Spleen (tissue), 11 donors: Measurements from ENCODE around the gene ENO2. TPM values are rescaled to one million over a fixed set of nuclear protein-coding genes. Genes with fewer than 3 reads are reported as not detected.

Experiments used
- DNase-seq: peaks from one replicate; pipeline ENCODE4 v3.0.0-alpha.2; 2020
- H3K27ac ChIP-seq, 8 donors: fragments of 200-600 bp; sonication (generic) in 7 of 8; 1 replicate in 4 of 8; 2 replicates in 4 of 8; pipeline versions ENCODE4 v1.5.0 to v1.8.0; 2016 to 2021; ENCODE audit warnings: inconsistent platforms in 4 of 8, mild to moderate bottlenecking in 4 of 8, moderate library complexity in 1 of 8
- H3K27me3 ChIP-seq, 7 donors: fragments of 200-600 bp; sonication (generic) in 6 of 7; replicated peaks in 1 of 7; 1 replicate in 4 of 7; 2 replicates in 3 of 7; pipeline versions ENCODE4 v1.5.0 to v1.8.0; 2016 to 2021; ENCODE audit warnings: inconsistent platforms in 3 of 7, mild to moderate bottlenecking in 1 of 7
- H3K36me3 ChIP-seq, 6 donors: fragments of 200-600 bp; sonication (generic) in 5 of 6; 1 replicate in 4 of 6; 2 replicates in 2 of 6; pipeline versions ENCODE4 v1.5.0 to v1.8.0; 2016 to 2021; ENCODE audit warnings: inconsistent platforms in 2 of 6
- H3K4me1 ChIP-seq, 6 donors: fragments of 200-600 bp; sonication (generic) in 5 of 6; 1 replicate in 3 of 6; 2 replicates in 3 of 6; pipeline versions ENCODE4 v1.5.0 to v1.8.0; 2016 to 2021; ENCODE audit warnings: inconsistent platforms in 3 of 6
- H3K4me3 ChIP-seq, 8 donors: fragments of 200-600 bp; sonication (generic) in 7 of 8; 1 replicate in 4 of 8; 2 replicates in 4 of 8; pipeline versions ENCODE4 v1.5.0 to v1.8.0; 2016 to 2021; ENCODE audit warnings: inconsistent platforms in 4 of 8, mild to moderate bottlenecking in 4 of 8, moderate library complexity in 2 of 8
- H3K9me3 ChIP-seq, 8 donors: fragments of 200-600 bp; sonication (generic) in 7 of 8; 1 replicate in 4 of 8; 2 replicates in 4 of 8; pipeline versions ENCODE4 v1.5.0 to v1.8.0; 2016 to 2021; ENCODE audit warnings: inconsistent platforms in 4 of 8
- CTCF ChIP-seq, 11 experiments: fragments of 200-600 bp in 7 of 11; fragments of 450-650 bp in 4 of 11; sonication (generic) in 4 of 11; IDR thresholded peaks in 8 of 11; conservative IDR thresholded peaks in 3 of 11; 1 replicate in 7 of 11; 2 replicates in 4 of 11; pipeline versions ENCODE4 v1.4.0 to v1.8.0; 2016 to 2021; ENCODE audit warnings: antibody characterized with exemption in 11 of 11, inconsistent platforms in 4 of 11, mild to moderate bottlenecking in 1 of 11
- POLR2A ChIP-seq, 3 donors: fragments of 450-650 bp; IDR thresholded peaks; one replicate each; pipeline ENCODE4 v1.5.1; 2017; ENCODE audit warnings: antibody characterized with exemption in 3 of 3, mild to moderate bottlenecking in 1 of 3
- POLR2AphosphoS5 ChIP-seq, 3 donors: sonication (generic); formaldehyde crosslinking; IDR thresholded peaks; one replicate each; pipeline ENCODE4 v1.5.1; 2017; ENCODE audit warnings: antibody characterized with exemption in 3 of 3
- WGBS, 5 donors: extraction: QIAGEN DNeasy Blood & Tissue Kit in 3 of 5; methylation state at CpG; one replicate each; pipeline versions ENCODE4 v1.1.5 to v1.1.7; 2013 to 2018; 5-methylcytosine and 5-hydroxymethylcytosine counted together
- intact Hi-C: fragments of 100-400 bp; cut with DNase I; formaldehyde crosslinking; loops from one replicate; pipeline ENCODE4 v1.15.0; 2023; ENCODE audit warnings: low total_unique reads
- polyA plus RNA-seq, 3 donors: library from polyadenylated mRNA; stranded (reverse); fragments of 200-250 nt; gene quantifications; one replicate each; pipeline ENCODE4 v1.2.1, GENCODE V29; 2013
- total RNA-seq, 7 donors: library from RNA; depleted of rRNA in 3 of 7; stranded (reverse); fragments of >200 nt in 3 of 7; fragmentation: NEBNext Ultra II Directional in 4 of 7; extraction: Animal tissue kit (Norgen Biotek cat#: 25700) in 4 of 7; gene quantifications; one replicate each; pipeline versions ENCODE4 v1.1.0 to v1.2.1, GENCODE V29; 2016 to 2021
- donor health status: healthy with polysubstance abuse.
- donor health status: DM: no; HTN: no; CAD: no; lungs with moderate emphysema.
- donor health status: DM: no; HTN: no; CAD: no.
- donor health status: Bipolar disorder and iron deficiency.
- donor health status: healthy.
- donor health status: DM: no; HTN: no; CAD: no.
- donor health status: DM: yes; HTN: yes; CAD: no.

The ENO2 gene
- total and polyA plus RNA-seq, 10 donors = 7.6 to 41.3 (median 26.5) TPM

GRCh38 chr12:6943722-6944380 is 29.5 kb downstream of the ENO2 start, which contains the start of the genes C12orf57 and RNU7-1:
TSS of gene C12orf57 (plus strand) at chr12:6944022. CDS start at chr12:6944122, 100 bp downstream.
TSS of gene RNU7-1 (plus strand) at chr12:6943816.
- peak within 1 kb of the TSS; percentile 47 to 81 (median 73) for H3K4me3 ChIP-seq
- H3K27ac ChIP-seq = peak within 1 kb of the TSS; percentile 92 to 99 (median 96)
- H3K4me1 ChIP-seq = peaks cover 43 to 80% (median 68%) of the 10 kb centered on the region in 6 donors
- intact Hi-C loops = loop anchor here (10.0 kb wide), 1 partner anchor 171 kb away; no protein-coding TSS in a partner anchor
- peaks cover 0 to 30% (median 4%) of the 10 kb centered on the region in 6 donors for H3K36me3 ChIP-seq
- DNase-seq = peak; percentile 91
- H3K27me3 ChIP-seq = no peaks in the 10 kb centered on the region
- WGBS, 5 donors = 0 to 1% (median 0%) methylated on average over 25 to 31 of the region's 31 CpGs
- TF ChIP-seq CTCF (IDR thresholded peaks at IDR 0.05 in 8 of 11, conservative IDR thresholded peaks at IDR 0.05 in 3 of 11) (no peak), POLR2AphosphoS5 (IDR thresholded peaks at IDR 0.05) (peak; percentile 73 to 91 (median 86)), POLR2A (IDR thresholded peaks at IDR 0.05) (peak in 2 of 3 donors; percentile 73 to 87)
- no peaks in the 10 kb centered on the region for H3K9me3 ChIP-seq

- DNase-seq = peak; percentile 96
- H3K36me3 ChIP-seq = peaks cover 0 to 28% (median 4%) of the 10 kb centered on the region in 6 donors
- H3K27ac ChIP-seq = peak overlapping the region; percentile 92 to 99 (median 96)
- intact Hi-C loops = loop anchor here (10.0 kb wide), 1 partner anchor 170 kb away; no protein-coding TSS in a partner anchor
- H3K9me3 ChIP-seq = no peaks in the 10 kb centered on the region
- H3K27me3 ChIP-seq = no peaks in the 10 kb centered on the region
- H3K4me1 ChIP-seq = peaks cover 48 to 84% (median 70%) of the 10 kb centered on the region in 6 donors
- TF ChIP-seq CTCF (IDR thresholded peaks at IDR 0.05 in 8 of 11, conservative IDR thresholded peaks at IDR 0.05 in 3 of 11) (peak; percentile 89 to 98 (median 95)), POLR2A (IDR thresholded peaks at IDR 0.05) (peak in 1 of 3 donors; percentile 4), POLR2AphosphoS5 (IDR thresholded peaks at IDR 0.05) (peak; percentile 82 to 88 (median 82))
- WGBS, 5 donors = 2 to 6% (median 3%) methylated on average over 23 to 48 of the region's 48 CpGs
- peak overlapping the region; percentile 47 to 81 (median 73) for H3K4me3 ChIP-seq
Measured at GRCh38 chr12:6944381-6945186, 30.2 kb downstream of the ENO2 start.

- Histone ChIP-seq H3K9me3 (no peaks in the 10 kb centered on the region), H3K4me1 (peaks cover 53 to 94% (median 80%) of the 10 kb centered on the region in 6 donors), H3K36me3 (peaks cover 0 to 21% (median 4%) of the 10 kb centered on the region in 6 donors), H3K4me3 (peak overlapping the region in 6 of 8 donors; percentile 14 to 81 (median 36)), H3K27me3 (no peaks in the 10 kb centered on the region), H3K27ac (peak overlapping the region; percentile 80 to 99 (median 96))
- TF ChIP-seq CTCF (IDR thresholded peaks at IDR 0.05 in 8 of 11, conservative IDR thresholded peaks at IDR 0.05 in 3 of 11) (no peak), POLR2AphosphoS5 (IDR thresholded peaks at IDR 0.05) (no peak), POLR2A (IDR thresholded peaks at IDR 0.05) (no peak)
- 54 to 77% (median 68%) methylated on average over 8 to 11 of the region's 11 CpGs for WGBS, 5 donors
- peak; percentile 79 for DNase-seq
- intact Hi-C loops = loop anchor here (10.0 kb wide), 1 partner anchor 169 kb away; no protein-coding TSS in a partner anchor
Measured at GRCh38 chr12:6945613-6946012, 31.2 kb downstream of the ENO2 start.
